ENCODE results near the gene SLC5A6.

SLC5A6 gene

GRCh38 chr2:27255660-27256059 is 43.6 kb upstream of the SLC5A6 start:
- no peaks in the 10 kb centered on the region for H3K79me2 ChIP-seq (ENCODE audit: control insufficient read depth, insufficient read depth, low read length, poor library complexity)
- no peak overlapping the region for H2BK5ac ChIP-seq (ENCODE audit: low read depth, low read length, poor library complexity)
- peaks cover 7% of the 10 kb centered on the region for H3K27me3 ChIP-seq (ENCODE audit: insufficient read depth, low read length)
- no peak overlapping the region for H2AFZ ChIP-seq (ENCODE audit: insufficient read depth, low read length, poor library complexity)
- no peak overlapping the region for H4K12ac ChIP-seq (ENCODE audit: low read depth, low read length)
- H3K4me1 ChIP-seq (ENCODE audit: control insufficient read depth in 1 of 2, insufficient read depth in 2 of 2, low read length in 2 of 2): no peaks in the 10 kb centered on the region
- H2AK5ac ChIP-seq (ENCODE audit: low read length): no peak overlapping the region
- H3K4me2 ChIP-seq (ENCODE audit: low read length): no peak overlapping the region
- H2BK120ac ChIP-seq (ENCODE audit: insufficient read depth, low read length, poor library complexity): no peak overlapping the region
- H4K8ac ChIP-seq (ENCODE audit: low read depth, low read length): no peak overlapping the region
- no peaks in the 10 kb centered on the region for H3K79me1 ChIP-seq (ENCODE audit: low read length)
- H2BK12ac ChIP-seq (ENCODE audit: low read length): no peak overlapping the region
- WGBS (ENCODE audit: extremely low coverage, insufficient coverage, insufficient read length): no CpG with 5 or more reads among the region's 1 CpG
- no peak overlapping the region for H4K91ac ChIP-seq (ENCODE audit: low read depth, low read length)
- H3K27ac ChIP-seq (ENCODE audit: low read depth, low read length): no peak overlapping the region
- no peak overlapping the region for H3K4ac ChIP-seq (ENCODE audit: low read depth, low read length)
- no peaks in the 10 kb centered on the region for H3K9me3 ChIP-seq (ENCODE audit: insufficient read depth, low read depth, low read length)
- H3K9ac ChIP-seq (ENCODE audit: low read length): no peak overlapping the region
- no peak overlapping the region for H3K18ac ChIP-seq (ENCODE audit: low read length)
- DNase-seq: no peak
- H3K14ac ChIP-seq (ENCODE audit: low read length): no peak overlapping the region
- H3K36me3 ChIP-seq (ENCODE audit: control insufficient read depth in 1 of 2, insufficient read depth in 2 of 2, low read length in 2 of 2): no peaks in the 10 kb centered on the region
- H3K23ac ChIP-seq (ENCODE audit: low read length): no peak overlapping the region
- H3K4me3 ChIP-seq (ENCODE audit: low read depth, low read length): no peak overlapping the region

- H2BK5ac ChIP-seq (ENCODE audit: low read depth, low read length, poor library complexity): no peak overlapping the region
- no peak overlapping the region for H3K23ac ChIP-seq (ENCODE audit: low read length)
- no peak overlapping the region for H2BK12ac ChIP-seq (ENCODE audit: low read length)
- H3K9me3 ChIP-seq (ENCODE audit: insufficient read depth, low read depth, low read length): no peaks in the 10 kb centered on the region
- H2AFZ ChIP-seq (ENCODE audit: insufficient read depth, low read length, poor library complexity): no peak overlapping the region
- H3K4me3 ChIP-seq (ENCODE audit: low read depth, low read length): no peak overlapping the region
- WGBS (ENCODE audit: extremely low coverage, insufficient coverage, insufficient read length): no CpG with 5 or more reads among the region's 13 CpGs
- no peak overlapping the region for H3K27ac ChIP-seq (ENCODE audit: low read depth, low read length)
- no peak overlapping the region for H3K4me2 ChIP-seq (ENCODE audit: low read length)
- peaks cover 3% of the 10 kb centered on the region for H3K27me3 ChIP-seq (ENCODE audit: insufficient read depth, low read length)
- H4K12ac ChIP-seq (ENCODE audit: low read depth, low read length): no peak overlapping the region
- no peaks in the 10 kb centered on the region for H3K36me3 ChIP-seq (ENCODE audit: control insufficient read depth in 1 of 2, insufficient read depth in 2 of 2, low read length in 2 of 2)
- no peak overlapping the region for H3K4ac ChIP-seq (ENCODE audit: low read depth, low read length)
- H3K79me1 ChIP-seq (ENCODE audit: low read length): no peaks in the 10 kb centered on the region
- H3K4me1 ChIP-seq (ENCODE audit: control insufficient read depth in 1 of 2, insufficient read depth in 2 of 2, low read length in 2 of 2): no peaks in the 10 kb centered on the region
- H3K79me2 ChIP-seq (ENCODE audit: control insufficient read depth, insufficient read depth, low read length, poor library complexity): no peaks in the 10 kb centered on the region
- no peak for DNase-seq
- no peak overlapping the region for H3K14ac ChIP-seq (ENCODE audit: low read length)
- H3K18ac ChIP-seq (ENCODE audit: low read length): no peak overlapping the region
- no peak overlapping the region for H4K91ac ChIP-seq (ENCODE audit: low read depth, low read length)
- no peak overlapping the region for H2AK5ac ChIP-seq (ENCODE audit: low read length)
- no peak overlapping the region for H2BK120ac ChIP-seq (ENCODE audit: insufficient read depth, low read length, poor library complexity)
- no peak overlapping the region for H4K8ac ChIP-seq (ENCODE audit: low read depth, low read length)
- H3K9ac ChIP-seq (ENCODE audit: low read length): no peak overlapping the region
Observed at GRCh38 chr2:27255187-27255586, 43.1 kb upstream of the SLC5A6 start.

- H4K91ac ChIP-seq (ENCODE audit: low read depth, low read length): no peak overlapping the region
- no peak overlapping the region for H3K27ac ChIP-seq (ENCODE audit: low read depth, low read length)
- no CpG with 5 or more reads among the region's 13 CpGs for WGBS (ENCODE audit: extremely low coverage, insufficient coverage, insufficient read length)
- no peak overlapping the region for H2BK12ac ChIP-seq (ENCODE audit: low read length)
- no peak overlapping the region for H2BK120ac ChIP-seq (ENCODE audit: insufficient read depth, low read length, poor library complexity)
- H3K9me3 ChIP-seq (ENCODE audit: insufficient read depth, low read depth, low read length): no peaks in the 10 kb centered on the region
- no peaks in the 10 kb centered on the region for H3K79me1 ChIP-seq (ENCODE audit: low read length)
- no peak for DNase-seq
- H2AK5ac ChIP-seq (ENCODE audit: low read length): no peak overlapping the region
- H3K36me3 ChIP-seq (ENCODE audit: control insufficient read depth in 1 of 2, insufficient read depth in 2 of 2, low read length in 2 of 2): no peaks in the 10 kb centered on the region
- H2BK5ac ChIP-seq (ENCODE audit: low read depth, low read length, poor library complexity): no peak overlapping the region
- no peaks in the 10 kb centered on the region for H3K27me3 ChIP-seq (ENCODE audit: insufficient read depth, low read length)
- no peaks in the 10 kb centered on the region for H3K79me2 ChIP-seq (ENCODE audit: control insufficient read depth, insufficient read depth, low read length, poor library complexity)
- no peak overlapping the region for H3K23ac ChIP-seq (ENCODE audit: low read length)
- no peak overlapping the region for H3K4me2 ChIP-seq (ENCODE audit: low read length)
- H3K18ac ChIP-seq (ENCODE audit: low read length): no peak overlapping the region
- no peaks in the 10 kb centered on the region for H3K4me1 ChIP-seq (ENCODE audit: control insufficient read depth in 1 of 2, insufficient read depth in 2 of 2, low read length in 2 of 2)
- H3K4ac ChIP-seq (ENCODE audit: low read depth, low read length): no peak overlapping the region
- no peak overlapping the region for H3K9ac ChIP-seq (ENCODE audit: low read length)
- H3K14ac ChIP-seq (ENCODE audit: low read length): no peak overlapping the region
- H4K12ac ChIP-seq (ENCODE audit: low read depth, low read length): no peak overlapping the region
- no peak overlapping the region for H4K8ac ChIP-seq (ENCODE audit: low read depth, low read length)
- H3K4me3 ChIP-seq (ENCODE audit: low read depth, low read length): no peak overlapping the region
- no peak overlapping the region for H2AFZ ChIP-seq (ENCODE audit: insufficient read depth, low read length, poor library complexity)
Observed at GRCh38 chr2:27251766-27252165, 39.7 kb upstream of the SLC5A6 start.

- Histone ChIP-seq H4K91ac (ENCODE audit: low read depth, low read length) (no peak overlapping the region), H3K4me1 (ENCODE audit: control insufficient read depth in 1 of 2, insufficient read depth in 2 of 2, low read length in 2 of 2) (no peaks in the 10 kb centered on the region), H3K4ac (ENCODE audit: low read depth, low read length) (no peak overlapping the region), H3K27me3 (ENCODE audit: insufficient read depth, low read length) (no peaks in the 10 kb centered on the region), H3K4me3 (ENCODE audit: low read depth, low read length) (no peak overlapping the region), H3K23ac (ENCODE audit: low read length) (no peak overlapping the region), H3K14ac (ENCODE audit: low read length) (no peak overlapping the region), H3K27ac (ENCODE audit: low read depth, low read length) (no peak overlapping the region), H3K79me2 (ENCODE audit: control insufficient read depth, insufficient read depth, low read length, poor library complexity) (no peaks in the 10 kb centered on the region), H3K4me2 (ENCODE audit: low read length) (no peak overlapping the region), H4K8ac (ENCODE audit: low read depth, low read length) (peak overlapping the region; percentile 17), H3K36me3 (ENCODE audit: control insufficient read depth in 1 of 2, insufficient read depth in 2 of 2, low read length in 2 of 2) (no peaks in the 10 kb centered on the region), H2BK12ac (ENCODE audit: low read length) (no peak overlapping the region), H3K9ac (ENCODE audit: low read length) (no peak overlapping the region), H2AK5ac (ENCODE audit: low read length) (no peak overlapping the region), H4K12ac (ENCODE audit: low read depth, low read length) (no peak overlapping the region), H3K79me1 (ENCODE audit: low read length) (no peaks in the 10 kb centered on the region), H2BK120ac (ENCODE audit: insufficient read depth, low read length, poor library complexity) (no peak overlapping the region), H2AFZ (ENCODE audit: insufficient read depth, low read length, poor library complexity) (no peak overlapping the region), H3K9me3 (ENCODE audit: insufficient read depth, low read depth, low read length) (no peaks in the 10 kb centered on the region), H2BK5ac (ENCODE audit: low read depth, low read length, poor library complexity) (no peak overlapping the region), H3K18ac (ENCODE audit: low read length) (no peak overlapping the region)
- no CpG with 5 or more reads among the region's 13 CpGs for WGBS (ENCODE audit: extremely low coverage, insufficient coverage, insufficient read length)
- no peak for DNase-seq
Observed at GRCh38 chr2:27250652-27251379, 38.7 kb upstream of the SLC5A6 start.
